ENCODE measurements around the gene TRIM8.
A peak's percentile ranks its signal among the peaks of the same experiment; 100 is the strongest.

TRIM8 gene

GRCh38 chr10:102645741-102646609 lies 1.7 kb downstream of the TRIM8 start:
- peak in 35 of 42 donors; percentile 47 to 81 (median 62) for DNase-seq
- intact Hi-C loops (cut with DNase I), result loop anchor here (5.0 kb wide), 1 partner anchor 66 kb away; the partner anchor contains the start of genes ARL3 and SFXN2

GRCh38 chr10:102646610-102647442 lies 2.5 kb downstream of the TRIM8 start:
- intact Hi-C loops (cut with DNase I), result loop anchor here (5.0 kb wide), 1 partner anchor 65 kb away; the partner anchor contains the start of genes ARL3 and SFXN2
- peak in 39 of 42 donors; percentile 46 to 84 (median 72) for DNase-seq

- intact Hi-C loops (cut with DNase I), result loop anchor here (5.0 kb wide), 1 partner anchor 65 kb away; the partner anchor contains the start of genes ARL3 and SFXN2
- no peak for DNase-seq
Observed at GRCh38 chr10:102647443-102648268, 3.4 kb downstream of the TRIM8 start.

- intact Hi-C loops (cut with DNase I), result loop anchor here (5.0 kb wide), 1 partner anchor 64 kb away; the partner anchor contains the start of genes ARL3 and SFXN2
- DNase-seq, result no peak
Observed at GRCh38 chr10:102648269-102648888, 4.1 kb downstream of the TRIM8 start.

GRCh38 chr10:102648889-102649796 lies 4.9 kb downstream of the TRIM8 start:
- DNase-seq, result peak; percentile 58 to 92 (median 82)
- intact Hi-C loops (cut with DNase I), result loop anchor here (5.0 kb wide), 1 partner anchor 63 kb away; the partner anchor contains the start of genes ARL3 and SFXN2

- intact Hi-C loops (cut with DNase I), result loop anchor here (5.0 kb wide), 1 partner anchor 62 kb away; the partner anchor contains the start of genes ARL3 and SFXN2
- peak in 2 of 42 donors; percentile 54 to 61 for DNase-seq
Observed at GRCh38 chr10:102649797-102650654, 5.7 kb downstream of the TRIM8 start.

GRCh38 chr10:102650655-102651454 lies 6.6 kb downstream of the TRIM8 start:
- intact Hi-C loops (cut with DNase I), result no loop called here
- peak in 1 of 42 donors; percentile 44 for DNase-seq

GRCh38 chr10:102651455-102652169 lies 7.3 kb downstream of the TRIM8 start:
- no peak for DNase-seq
- intact Hi-C loops (cut with DNase I), result no loop called here

GRCh38 chr10:102652170-102652916 lies 8.1 kb downstream of the TRIM8 start:
- intact Hi-C loops (cut with DNase I), result no loop called here

GRCh38 chr10:102653060-102653459 lies 8.8 kb downstream of the TRIM8 start:
- intact Hi-C loops (cut with DNase I), result no loop called here
- no peak for DNase-seq

More at GRCh38 chr10:102652170-102652916, 8.1 kb downstream of the TRIM8 start:
- DNase-seq, result no peak

- intact Hi-C loops (cut with DNase I), result no loop called here
- DNase-seq, result no peak
Observed at GRCh38 chr10:102654566-102654965, 10.3 kb downstream of the TRIM8 start.

- DNase-seq, result no peak
- intact Hi-C loops (cut with DNase I), result no loop called here
Observed at GRCh38 chr10:102654969-102655368, 10.7 kb downstream of the TRIM8 start.

- DNase-seq, result no peak
- intact Hi-C loops (cut with DNase I), result no loop called here
Observed at GRCh38 chr10:102656026-102656425, 11.7 kb downstream of the TRIM8 start.

GRCh38 chr10:102656791-102657371 lies 12.6 kb downstream of the TRIM8 start:
- intact Hi-C loops (cut with DNase I), result no loop called here
- DNase-seq, result no peak

Data from head of caudate nucleus (tissue), 42 donors.